Immature natural killer cell (primary cell): ENCODE results near the gene DLG2. TPM values are rescaled to one million over a fixed set of nuclear protein-coding genes. Genes with fewer than 3 reads are reported as not detected.

Experiments used
- DNase-seq, 3 donors: peaks; one replicate each; pipeline ENCODE4 v3.0.0; 2022; ENCODE audit warnings: mixed read lengths in 1 of 3
- H3K27ac Mint-ChIP-seq, 6 donors: one replicate each; pipeline ENCODE4 v1.8.0; 2020; ENCODE audit warnings: mixed read lengths in 6 of 6, mild to moderate bottlenecking in 5 of 6, inconsistent platforms in 4 of 6, moderate library complexity in 3 of 6
- H3K27me3 Mint-ChIP-seq, 3 donors: one replicate each; pipeline ENCODE4 v1.8.0; 2020 to 2021; ENCODE audit warnings: low read depth in 3 of 3, mild to moderate bottlenecking in 3 of 3, mixed read lengths in 3 of 3, moderate library complexity in 3 of 3, inconsistent platforms in 1 of 3
- H3K36me3 Mint-ChIP-seq, 3 donors: one replicate each; pipeline ENCODE4 v1.8.0; 2020; ENCODE audit warnings: mixed read lengths in 3 of 3, inconsistent platforms in 2 of 3, mild to moderate bottlenecking in 2 of 3
- H3K4me1 Mint-ChIP-seq, 2 donors: one replicate each; pipeline ENCODE4 v1.8.0; 2020; ENCODE audit warnings: inconsistent platforms in 2 of 2, mild to moderate bottlenecking in 2 of 2, mixed read lengths in 2 of 2, moderate library complexity in 1 of 2
- H3K4me3 Mint-ChIP-seq, 5 donors: one replicate each; pipeline ENCODE4 v1.8.0; 2020; ENCODE audit warnings: mild to moderate bottlenecking in 5 of 5, mixed read lengths in 5 of 5, inconsistent platforms in 3 of 5, moderate library complexity in 3 of 5
- H3K9me3 Mint-ChIP-seq, 6 donors: one replicate each; pipeline ENCODE4 v1.8.0; 2020; ENCODE audit warnings: mild to moderate bottlenecking in 6 of 6, mixed read lengths in 6 of 6, inconsistent platforms in 4 of 6, moderate library complexity in 3 of 6
- polyA plus RNA-seq, 3 donors: library from polyadenylated mRNA; unstranded; fragments of 300-500 nt; fragmentation: Illumina TruSeq; gene quantifications; one replicate each; pipeline ENCODE4 v1.2.3, GENCODE V29; 2021

DLG2 gene
- polyA plus RNA-seq, 3 donors from 2014 or later, result 0.57 to 1.9 (median 1.2) TPM

GRCh38 chr11:85572056-85572455, 55.1 kb downstream of the DLG2 start:
- peaks cover 0 to 5% (median 0%) of the 10 kb centered on the region in 6 donors for H3K9me3 Mint-ChIP-seq
- no peak for DNase-seq
- H3K4me3 Mint-ChIP-seq, result no peak overlapping the region
- H3K4me1 Mint-ChIP-seq, result no peaks in the 10 kb centered on the region
- H3K27ac Mint-ChIP-seq, result no peak overlapping the region
- H3K36me3 Mint-ChIP-seq, result peaks cover 3 to 8% (median 4%) of the 10 kb centered on the region in 3 donors
- H3K27me3 Mint-ChIP-seq, result peaks cover 2 to 16% (median 12%) of the 10 kb centered on the region in 3 donors

- H3K27ac Mint-ChIP-seq, result no peak overlapping the region
- peaks cover 0 to 2% (median 0%) of the 10 kb centered on the region in 6 donors for H3K9me3 Mint-ChIP-seq
- no peak for DNase-seq
- H3K27me3 Mint-ChIP-seq, result peaks cover 2 to 15% (median 14%) of the 10 kb centered on the region in 3 donors
- peaks cover 0 to 4% (median 0%) of the 10 kb centered on the region in 3 donors for H3K36me3 Mint-ChIP-seq
- no peak overlapping the region for H3K4me3 Mint-ChIP-seq
- H3K4me1 Mint-ChIP-seq, result no peaks in the 10 kb centered on the region
Observed at GRCh38 chr11:85569525-85569924, 57.6 kb downstream of the DLG2 start.

GRCh38 chr11:85558411-85558810, 68.7 kb downstream of the DLG2 start:
- Mint-ChIP-seq H3K27ac (no peak overlapping the region), H3K4me1 (no peaks in the 10 kb centered on the region), H3K36me3 (no peaks in the 10 kb centered on the region), H3K4me3 (no peak overlapping the region), H3K27me3 (peaks cover 2 to 12% (median 2%) of the 10 kb centered on the region in 3 donors), H3K9me3 (peaks cover 0 to 9% (median under 1%) of the 10 kb centered on the region in 6 donors)
- DNase-seq, result no peak

GRCh38 chr11:85551881-85552280, 75.3 kb downstream of the DLG2 start:
- Mint-ChIP-seq H3K27me3 (peaks cover 2 to 11% (median 7%) of the 10 kb centered on the region in 3 donors), H3K27ac (no peak overlapping the region), H3K9me3 (peaks cover 0 to 16% (median 2%) of the 10 kb centered on the region in 6 donors), H3K4me3 (no peak overlapping the region), H3K4me1 (no peaks in the 10 kb centered on the region), H3K36me3 (no peaks in the 10 kb centered on the region)
- no peak for DNase-seq

GRCh38 chr11:85541683-85542082, 85.5 kb downstream of the DLG2 start:
- H3K4me3 Mint-ChIP-seq, result no peak overlapping the region
- peaks cover 0 to 6% (median 2%) of the 10 kb centered on the region in 6 donors for H3K9me3 Mint-ChIP-seq
- no peaks in the 10 kb centered on the region for H3K4me1 Mint-ChIP-seq
- peaks cover 0 to 2% (median 0%) of the 10 kb centered on the region in 3 donors for H3K36me3 Mint-ChIP-seq
- H3K27me3 Mint-ChIP-seq, result peaks cover 2 to 22% (median 8%) of the 10 kb centered on the region in 3 donors
- H3K27ac Mint-ChIP-seq, result no peak overlapping the region
- no peak for DNase-seq

- no peaks in the 10 kb centered on the region for H3K4me1 Mint-ChIP-seq
- H3K27me3 Mint-ChIP-seq, result peaks cover 2 to 16% (median 7%) of the 10 kb centered on the region in 3 donors
- DNase-seq, result no peak
- peaks cover 0 to 1% (median 0%) of the 10 kb centered on the region in 6 donors for H3K9me3 Mint-ChIP-seq
- no peak overlapping the region for H3K4me3 Mint-ChIP-seq
- peaks cover 0 to 2% (median 0%) of the 10 kb centered on the region in 3 donors for H3K36me3 Mint-ChIP-seq
- no peak overlapping the region for H3K27ac Mint-ChIP-seq
Observed at GRCh38 chr11:85540635-85541205, 86.4 kb downstream of the DLG2 start.

- Mint-ChIP-seq H3K36me3 (peaks cover 0 to 3% (median 0%) of the 10 kb centered on the region in 3 donors), H3K4me1 (no peaks in the 10 kb centered on the region), H3K27ac (no peak overlapping the region), H3K27me3 (peaks cover 2 to 11% (median 7%) of the 10 kb centered on the region in 3 donors), H3K4me3 (no peak overlapping the region), H3K9me3 (peaks cover 0 to 1% (median under 1%) of the 10 kb centered on the region in 6 donors)
- DNase-seq, result no peak
Observed at GRCh38 chr11:85540181-85540580, 87.0 kb downstream of the DLG2 start.

GRCh38 chr11:85539740-85540139, 87.4 kb downstream of the DLG2 start:
- Mint-ChIP-seq H3K9me3 (peaks cover 3 to 6% (median 4%) of the 10 kb centered on the region in 6 donors), H3K4me1 (no peaks in the 10 kb centered on the region), H3K36me3 (peaks cover 0 to 7% (median 3%) of the 10 kb centered on the region in 3 donors), H3K27me3 (peaks cover 2 to 8% (median 7%) of the 10 kb centered on the region in 3 donors), H3K4me3 (no peak overlapping the region), H3K27ac (no peak overlapping the region)
- DNase-seq, result no peak

GRCh38 chr11:85539029-85539689, 88.0 kb downstream of the DLG2 start:
- Mint-ChIP-seq H3K4me1 (no peaks in the 10 kb centered on the region), H3K4me3 (no peak overlapping the region), H3K27me3 (peaks cover 2 to 8% (median 7%) of the 10 kb centered on the region in 3 donors), H3K36me3 (peaks cover 0 to 11% (median 3%) of the 10 kb centered on the region in 3 donors), H3K9me3 (peaks cover 3 to 11% (median 7%) of the 10 kb centered on the region in 6 donors), H3K27ac (no peak overlapping the region)
- DNase-seq, result no peak

- Mint-ChIP-seq H3K4me1 (no peaks in the 10 kb centered on the region), H3K4me3 (no peak overlapping the region), H3K36me3 (peaks cover 0 to 11% (median 3%) of the 10 kb centered on the region in 3 donors), H3K9me3 (peaks cover 3 to 11% (median 7%) of the 10 kb centered on the region in 6 donors), H3K27me3 (peaks cover 2 to 4% (median 2%) of the 10 kb centered on the region in 3 donors), H3K27ac (no peak overlapping the region)
- DNase-seq, result no peak
Observed at GRCh38 chr11:85536438-85536837, 90.7 kb downstream of the DLG2 start.

GRCh38 chr11:85534806-85535205, 92.3 kb downstream of the DLG2 start:
- peaks cover 0 to 6% (median 2%) of the 10 kb centered on the region in 3 donors for H3K27me3 Mint-ChIP-seq
- H3K4me1 Mint-ChIP-seq, result no peaks in the 10 kb centered on the region
- peaks cover 3 to 11% (median 7%) of the 10 kb centered on the region in 6 donors for H3K9me3 Mint-ChIP-seq
- DNase-seq, result no peak
- H3K36me3 Mint-ChIP-seq, result peaks cover 0 to 11% (median 3%) of the 10 kb centered on the region in 3 donors
- H3K4me3 Mint-ChIP-seq, result no peak overlapping the region
- no peak overlapping the region for H3K27ac Mint-ChIP-seq

GRCh38 chr11:85531191-85531897, 95.8 kb downstream of the DLG2 start:
- Mint-ChIP-seq H3K27ac (no peak overlapping the region), H3K27me3 (peaks cover 0 to 2% (median 1%) of the 10 kb centered on the region in 3 donors), H3K4me3 (no peak overlapping the region), H3K4me1 (no peaks in the 10 kb centered on the region), H3K36me3 (peaks cover 0 to 9% (median 3%) of the 10 kb centered on the region in 3 donors), H3K9me3 (peaks cover 3 to 14% (median 7%) of the 10 kb centered on the region in 6 donors)
- no peak for DNase-seq

GRCh38 chr11:85530634-85531033, 96.5 kb downstream of the DLG2 start:
- Mint-ChIP-seq H3K9me3 (peaks cover 3 to 14% (median 7%) of the 10 kb centered on the region in 6 donors), H3K27me3 (peaks cover 0 to 2% (median 1%) of the 10 kb centered on the region in 3 donors), H3K4me1 (no peaks in the 10 kb centered on the region), H3K4me3 (no peak overlapping the region), H3K27ac (no peak overlapping the region), H3K36me3 (peaks cover 0 to 9% (median 3%) of the 10 kb centered on the region in 3 donors)
- DNase-seq, result no peak

GRCh38 chr11:85526564-85526963, 100.6 kb downstream of the DLG2 start:
- no peak for DNase-seq
- peaks cover 0 to 1% (median 0%) of the 10 kb centered on the region in 3 donors for H3K36me3 Mint-ChIP-seq
- no peaks in the 10 kb centered on the region for H3K4me1 Mint-ChIP-seq
- no peak overlapping the region for H3K4me3 Mint-ChIP-seq
- peaks cover 0 to 5% (median 1%) of the 10 kb centered on the region in 3 donors for H3K27me3 Mint-ChIP-seq
- H3K27ac Mint-ChIP-seq, result no peak overlapping the region
- peaks cover 3 to 20% (median 11%) of the 10 kb centered on the region in 6 donors for H3K9me3 Mint-ChIP-seq
